SJSA1 (cell line): ENCODE results near the gene MCM9. TPM values are rescaled to one million over a fixed set of nuclear protein-coding genes. Genes with fewer than 3 reads are reported as not detected.

ENCODE experiments used
- DNase-seq, 2 experiments: peaks; one replicate each; pipeline ENCODE4 v3.0.0-alpha.2; 2015 to 2020; ENCODE audit warnings: low spot score in 2 of 2, low read depth in 1 of 2
- H3K27ac ChIP-seq: fragments of 250-450 bp; sonication (Bioruptor Pico); 2 replicates; pipeline ENCODE4 v1.5.1; 2020; ENCODE audit warnings: mild to moderate bottlenecking, moderate library complexity
- H3K27me3 ChIP-seq: fragments of 250-450 bp; sonication (Bioruptor Pico); replicated peaks from 2 replicates; pipeline ENCODE4 v1.5.1; 2020; ENCODE audit warnings: mild to moderate bottlenecking, moderate library complexity
- H3K36me3 ChIP-seq: fragments of 250-450 bp; sonication (Bioruptor Pico); 2 replicates; pipeline ENCODE4 v1.5.1; 2020; ENCODE audit warnings: mild to moderate bottlenecking
- H3K4me1 ChIP-seq: fragments of 250-450 bp; sonication (Bioruptor Pico); replicated peaks from 2 replicates; pipeline ENCODE4 v1.6.1; 2021; ENCODE audit warnings: mild to moderate bottlenecking
- H3K4me3 ChIP-seq: fragments of 250-450 bp; sonication (Bioruptor Pico); 2 replicates; pipeline ENCODE4 v1.5.1; 2020; ENCODE audit warnings: mild to moderate bottlenecking
- H3K9me3 ChIP-seq: fragments of 250-450 bp; sonication (Bioruptor Pico); replicated peaks from 2 replicates; pipeline ENCODE4 v1.5.1; 2020; ENCODE audit warnings: mild to moderate bottlenecking
- total RNA-seq: library from RNA; depleted of rRNA; stranded (reverse); fragments of >200 nt; shearing (Covaris generic); gene quantifications from 2 replicates; pipeline ENCODE4 v1.2.3, GENCODE V29; 2014

Gene MCM9
- total RNA-seq, 1 experiment from 2014 or later: 8.0 TPM

DNA sequence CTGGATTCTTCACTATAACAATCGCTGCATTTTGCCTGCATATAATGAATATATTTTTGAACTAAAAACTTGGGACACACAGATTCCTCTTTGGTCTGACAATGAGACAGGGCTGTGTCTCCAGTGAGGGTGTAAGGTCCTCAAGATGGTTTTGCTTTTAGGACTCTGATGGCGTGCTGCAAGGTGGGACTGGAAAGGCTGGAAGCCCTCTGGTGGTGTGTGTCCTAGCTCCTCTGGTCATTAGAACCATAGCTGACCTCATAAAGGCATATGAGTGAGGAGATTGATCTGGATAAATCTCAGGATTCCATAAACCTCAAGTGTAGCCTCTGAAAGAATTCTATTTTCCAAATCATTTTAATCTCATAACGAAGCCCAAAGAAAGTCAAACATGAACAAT lies 149.4 kb downstream of the MCM9 start:
- H3K4me1 ChIP-seq: peaks cover 19% of the 10 kb centered on the region
- H3K27ac ChIP-seq: no peak overlapping the region
- no peaks in the 10 kb centered on the region for H3K9me3 ChIP-seq
- H3K36me3 ChIP-seq: no peaks in the 10 kb centered on the region
- no peak overlapping the region for H3K4me3 ChIP-seq
- no peak for DNase-seq
- no peaks in the 10 kb centered on the region for H3K27me3 ChIP-seq

DNA sequence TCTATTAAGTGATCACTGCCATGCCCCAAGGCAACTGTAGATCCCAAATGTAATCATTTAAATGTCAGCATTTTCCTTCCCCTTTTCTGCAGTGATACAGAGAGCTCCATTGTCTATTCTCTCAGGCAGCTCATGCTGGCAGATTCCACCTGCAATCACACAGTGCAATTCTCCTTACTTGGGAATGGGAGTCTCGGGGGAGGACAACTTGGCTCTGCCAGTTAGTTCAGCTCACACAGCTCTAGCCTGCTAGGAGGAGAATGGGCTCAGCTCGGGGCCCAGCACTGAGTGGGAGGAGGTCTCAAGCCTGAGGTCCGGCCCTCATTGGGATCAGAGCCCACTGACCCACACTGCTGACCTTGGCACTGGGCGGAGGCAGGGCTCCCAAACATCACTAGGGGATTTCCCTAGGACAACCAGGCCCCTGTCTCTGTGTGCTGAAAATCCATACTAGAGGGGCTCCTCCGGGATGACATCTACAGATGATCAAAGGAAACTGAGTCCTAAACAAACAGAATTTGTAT lies 150.3 kb downstream of the MCM9 start:
- DNase-seq: no peak
- no peaks in the 10 kb centered on the region for H3K36me3 ChIP-seq
- H3K27ac ChIP-seq: no peak overlapping the region

DNA sequence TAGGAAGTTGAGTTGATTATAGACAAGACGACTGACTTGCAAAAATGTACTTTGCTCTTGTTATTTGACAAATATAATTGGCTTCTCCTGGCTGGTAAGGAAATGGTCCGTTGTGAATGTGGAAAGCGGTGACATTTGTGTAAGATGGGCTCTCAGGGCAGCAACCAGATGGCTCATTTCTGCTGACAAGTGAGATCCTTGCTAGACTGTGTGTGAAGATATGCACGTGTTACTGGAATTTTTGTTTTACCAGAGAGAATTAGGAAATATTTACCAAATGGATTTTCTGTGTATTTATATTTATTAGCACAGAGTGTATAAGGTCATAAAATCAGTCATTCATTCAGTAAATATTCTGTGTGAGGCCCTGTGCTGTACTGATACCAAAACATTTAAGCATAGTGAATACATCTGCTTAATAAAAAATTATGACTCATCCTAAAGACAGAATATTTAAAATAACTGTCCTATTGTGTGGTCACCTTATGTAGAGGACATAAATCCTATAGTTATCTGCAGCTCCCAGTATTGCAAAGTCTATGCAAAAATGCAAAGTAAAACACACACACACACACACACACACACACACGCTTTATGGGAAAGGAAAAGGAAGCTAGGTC lies 150.9 kb downstream of the MCM9 start:
- Histone ChIP-seq H3K9me3 (no peaks in the 10 kb centered on the region), H3K27ac (no peak overlapping the region), H3K36me3 (no peaks in the 10 kb centered on the region), H3K4me1 (peaks cover 20% of the 10 kb centered on the region), H3K27me3 (no peaks in the 10 kb centered on the region), H3K4me3 (no peak overlapping the region)
- DNase-seq: peak in 1 of 2 experiments; percentile 38

More for the DNA sequence above, 150.3 kb downstream of the MCM9 start:
- Histone ChIP-seq H3K4me1 (peaks cover 20% of the 10 kb centered on the region), H3K27me3 (no peaks in the 10 kb centered on the region), H3K4me3 (no peak overlapping the region), H3K9me3 (no peaks in the 10 kb centered on the region)

DNA sequence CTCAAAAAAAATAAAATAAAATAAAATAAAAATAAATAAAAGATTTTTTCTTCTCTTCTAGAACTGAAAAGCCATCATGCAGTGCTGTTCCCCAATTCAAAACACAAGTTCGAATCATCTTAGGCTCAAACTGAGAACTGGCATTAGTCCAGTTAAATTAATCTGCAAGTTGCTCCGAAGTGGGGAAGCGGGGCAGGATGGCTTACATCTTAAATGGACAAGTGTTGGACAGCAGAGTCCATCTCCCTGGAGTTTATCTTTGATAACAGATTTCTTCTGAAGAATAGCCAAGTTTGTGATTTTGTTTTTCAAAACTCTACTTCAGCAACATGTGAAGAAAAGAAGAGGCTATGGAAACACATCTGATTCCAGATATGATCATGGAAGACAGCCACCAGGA lies 152.3 kb downstream of the MCM9 start:
- DNase-seq: no peak
- Histone ChIP-seq H3K4me3 (no peak overlapping the region), H3K27ac (no peak overlapping the region), H3K27me3 (no peaks in the 10 kb centered on the region), H3K4me1 (peaks cover 20% of the 10 kb centered on the region), H3K36me3 (no peaks in the 10 kb centered on the region), H3K9me3 (no peaks in the 10 kb centered on the region)

DNA sequence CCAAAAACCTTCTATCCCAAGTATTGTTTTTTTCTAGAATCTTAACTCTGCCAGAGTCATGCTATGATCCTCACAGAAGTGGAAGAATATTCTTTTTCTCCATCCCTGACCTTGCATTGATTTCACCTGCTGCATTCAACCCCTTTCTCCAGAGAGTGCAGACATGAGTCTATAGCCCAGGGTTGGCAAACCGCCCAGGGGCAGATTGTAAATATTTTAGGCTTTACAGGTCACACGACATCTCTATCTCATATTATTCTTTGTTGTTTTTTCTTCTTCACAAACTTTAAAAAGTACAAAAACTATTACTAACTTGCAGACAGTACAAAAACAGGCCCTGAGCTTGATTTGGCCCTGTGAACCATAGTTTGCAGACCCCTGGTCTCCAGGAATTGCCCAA lies 153.1 kb downstream of the MCM9 start:
- no peak for DNase-seq
- Histone ChIP-seq H3K36me3 (no peaks in the 10 kb centered on the region), H3K27me3 (no peaks in the 10 kb centered on the region), H3K4me3 (no peak overlapping the region), H3K4me1 (peaks cover 20% of the 10 kb centered on the region), H3K27ac (no peak overlapping the region), H3K9me3 (no peaks in the 10 kb centered on the region)

DNA sequence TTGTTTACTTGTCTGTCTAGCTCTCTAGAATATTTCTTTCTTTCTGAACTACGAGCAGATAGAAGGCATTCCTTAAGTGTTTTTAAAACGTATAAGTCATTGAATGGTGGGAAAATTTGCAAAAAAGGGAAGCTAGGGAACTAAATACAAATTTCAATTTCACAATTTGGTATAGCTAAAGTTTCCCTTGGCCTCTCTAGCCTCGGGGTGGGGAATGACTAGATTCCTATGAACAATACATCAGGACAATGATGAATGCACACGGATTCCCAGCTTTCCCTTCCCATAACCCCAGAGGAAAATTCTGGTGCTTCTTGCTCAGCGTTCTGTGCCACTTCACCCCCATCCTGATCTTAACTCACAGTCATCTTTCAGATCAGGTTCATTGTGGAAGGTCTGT lies 154.3 kb downstream of the MCM9 start:
- no peak overlapping the region for H3K4me3 ChIP-seq
- no peaks in the 10 kb centered on the region for H3K36me3 ChIP-seq
- no peak overlapping the region for H3K27ac ChIP-seq
- H3K27me3 ChIP-seq: no peaks in the 10 kb centered on the region
- H3K9me3 ChIP-seq: no peaks in the 10 kb centered on the region
- peaks cover 20% of the 10 kb centered on the region for H3K4me1 ChIP-seq
- DNase-seq: peak in 1 of 2 experiments; percentile 19

DNA sequence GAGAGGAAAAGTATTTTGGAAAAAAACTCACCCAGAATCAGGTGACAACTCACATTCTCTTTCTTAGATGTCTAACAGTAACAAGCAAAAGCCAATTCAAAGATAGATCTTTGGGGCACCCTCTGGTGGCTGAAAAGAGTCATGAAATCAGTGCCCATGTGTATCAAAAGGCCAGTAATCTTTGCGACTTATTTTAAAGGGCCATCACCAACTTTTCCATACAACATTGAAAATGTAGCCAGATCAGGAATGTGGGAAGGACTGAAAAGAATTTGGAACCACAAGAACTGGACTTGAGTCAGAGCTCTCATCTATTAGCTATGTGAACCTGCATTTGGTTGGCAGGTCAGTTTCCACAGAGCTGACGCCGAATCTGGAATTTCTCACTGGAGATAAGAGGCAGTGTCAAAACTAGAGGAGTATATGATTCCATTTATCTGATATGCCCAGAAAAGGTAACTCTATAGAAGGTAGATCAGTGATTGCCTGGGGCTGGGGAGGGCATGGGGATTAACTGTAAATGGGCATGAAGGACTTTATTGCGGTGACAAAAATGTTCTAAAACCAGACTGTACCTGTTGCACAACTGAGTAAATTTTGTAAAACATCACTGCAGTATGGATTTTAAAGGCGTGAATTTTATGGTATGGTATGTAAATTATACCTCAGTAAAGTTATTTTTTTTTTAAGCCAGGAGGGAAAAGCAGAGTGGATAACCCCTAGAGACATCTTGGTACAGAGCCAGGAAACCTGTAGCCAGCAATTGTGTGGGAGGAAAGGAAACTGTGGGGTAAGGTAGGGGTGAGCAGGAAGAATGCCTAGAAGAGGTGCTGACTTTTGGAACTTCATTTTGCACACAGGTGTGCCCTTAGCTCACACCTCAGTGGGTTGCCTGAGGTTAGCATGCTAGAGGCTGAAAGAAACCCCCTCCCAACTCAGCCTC lies 158.1 kb downstream of the MCM9 start:
- Histone ChIP-seq H3K9me3 (no peaks in the 10 kb centered on the region), H3K36me3 (no peaks in the 10 kb centered on the region), H3K4me3 (no peak overlapping the region), H3K27ac (no peak overlapping the region), H3K4me1 (peaks cover 7% of the 10 kb centered on the region), H3K27me3 (no peaks in the 10 kb centered on the region)
- peak; percentile 57 to 71 for DNase-seq

DNA sequence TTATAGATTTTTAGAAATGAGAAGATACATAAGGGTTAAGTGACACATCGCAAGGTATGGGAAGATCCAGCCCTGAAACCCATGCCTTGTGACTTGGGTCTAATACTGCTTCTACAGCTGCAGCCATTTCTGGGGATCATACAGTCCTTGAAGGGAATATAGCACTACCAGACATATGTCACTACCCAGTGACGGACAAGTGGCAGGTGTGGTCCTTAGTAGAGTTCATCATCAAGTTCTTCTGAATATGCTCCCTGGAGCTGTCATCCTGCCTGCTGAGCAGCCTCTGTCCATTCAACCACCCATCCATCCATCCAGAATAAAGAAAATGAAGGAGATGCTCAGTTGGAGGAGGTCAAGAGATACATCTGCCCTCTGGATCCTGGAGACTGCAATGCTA lies 159.6 kb downstream of the MCM9 start:
- H3K4me1 ChIP-seq: no peaks in the 10 kb centered on the region; the same call in 1 of the 2 replicates
- no peaks in the 10 kb centered on the region for H3K27me3 ChIP-seq
- DNase-seq: no peak
- no peak overlapping the region for H3K27ac ChIP-seq
- H3K4me3 ChIP-seq: no peak overlapping the region
- no peaks in the 10 kb centered on the region for H3K36me3 ChIP-seq
- H3K9me3 ChIP-seq: no peaks in the 10 kb centered on the region

DNA sequence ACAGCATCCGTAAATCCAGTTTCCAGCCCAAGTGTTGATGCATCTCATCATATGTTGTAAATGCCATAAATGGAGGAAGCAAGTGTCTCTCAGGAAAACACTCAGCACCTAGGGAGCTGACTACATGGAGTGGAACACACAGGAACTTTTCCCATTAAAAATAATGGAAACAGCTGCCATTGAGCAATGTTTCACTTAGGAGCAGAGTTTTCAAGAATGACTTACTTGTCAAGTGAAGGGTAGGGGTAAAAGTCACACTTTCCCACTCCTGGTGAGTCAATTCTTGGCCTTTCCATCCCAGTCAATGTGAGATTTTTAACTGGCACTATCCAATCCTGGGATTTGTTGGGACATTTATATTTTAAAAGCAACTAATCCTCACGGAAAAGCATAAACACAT lies 160.4 kb downstream of the MCM9 start:
- Histone ChIP-seq H3K4me1 (no peaks in the 10 kb centered on the region), H3K27ac (no peak overlapping the region), H3K4me3 (no peak overlapping the region), H3K27me3 (no peaks in the 10 kb centered on the region), H3K9me3 (no peaks in the 10 kb centered on the region), H3K36me3 (no peaks in the 10 kb centered on the region)
- no peak for DNase-seq

DNA sequence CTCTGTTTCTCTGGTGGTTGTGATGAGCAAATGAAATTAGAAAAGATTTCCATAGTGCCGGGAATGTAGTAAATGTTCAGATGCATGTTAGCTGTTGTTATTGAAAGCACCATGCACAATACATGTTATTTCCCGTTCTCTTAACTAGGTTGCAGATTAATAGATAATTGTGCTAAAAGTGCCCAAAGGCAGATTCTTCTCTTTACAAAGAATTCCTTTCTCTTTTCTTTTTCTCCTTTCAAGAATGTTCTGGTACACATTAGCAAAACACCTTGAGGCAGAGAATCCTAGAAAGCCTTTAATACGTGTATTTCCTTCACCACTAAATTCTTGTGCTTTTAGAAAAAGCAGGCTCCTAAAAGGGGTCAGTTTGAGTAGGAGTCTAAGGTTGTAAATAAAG lies 162.1 kb downstream of the MCM9 start:
- Histone ChIP-seq H3K4me3 (no peak overlapping the region), H3K27ac (no peak overlapping the region), H3K9me3 (no peaks in the 10 kb centered on the region), H3K36me3 (no peaks in the 10 kb centered on the region), H3K4me1 (no peaks in the 10 kb centered on the region), H3K27me3 (no peaks in the 10 kb centered on the region)
- DNase-seq: no peak

DNA sequence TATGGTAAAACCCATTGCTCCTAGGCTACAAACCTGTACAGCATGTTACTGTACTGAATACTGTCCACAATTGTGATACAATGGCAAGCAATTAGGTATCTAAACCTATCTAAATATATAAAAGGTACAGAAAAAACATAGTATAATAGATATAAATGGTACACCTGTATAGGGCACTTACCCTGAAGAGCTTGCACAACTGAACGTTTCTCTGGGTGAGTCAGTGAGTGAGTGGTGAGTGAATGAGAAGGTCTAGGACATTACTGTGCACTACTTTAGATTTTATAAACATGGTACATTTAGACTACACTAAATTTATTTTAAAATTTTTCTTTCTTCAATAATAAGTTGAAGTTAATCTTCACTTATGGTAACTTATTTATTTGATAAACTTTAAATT lies 163.7 kb downstream of the MCM9 start:
- DNase-seq: no peak
- Histone ChIP-seq H3K4me1 (no peaks in the 10 kb centered on the region), H3K36me3 (no peaks in the 10 kb centered on the region), H3K27ac (no peak overlapping the region), H3K27me3 (no peaks in the 10 kb centered on the region), H3K9me3 (no peaks in the 10 kb centered on the region), H3K4me3 (no peak overlapping the region)

DNA sequence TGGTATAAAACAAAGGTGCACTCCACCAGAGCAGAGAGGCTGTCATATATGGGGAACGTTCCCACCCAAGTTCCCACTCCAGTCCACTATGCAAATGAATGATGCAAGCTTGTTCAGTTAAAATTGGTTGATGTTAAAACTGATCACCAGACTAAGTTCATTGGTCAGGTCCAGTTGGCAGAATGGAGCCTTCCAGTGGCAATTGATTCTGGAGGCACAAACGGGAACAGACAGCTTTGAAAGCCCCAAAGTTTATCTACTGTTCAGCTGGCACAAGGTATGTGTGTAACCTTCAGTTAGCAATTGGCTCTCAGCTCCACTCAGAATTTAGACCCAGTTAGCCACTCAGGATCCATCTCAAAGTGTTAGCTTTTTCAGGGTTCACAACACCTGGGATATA lies 164.1 kb downstream of the MCM9 start:
- H3K9me3 ChIP-seq: no peaks in the 10 kb centered on the region
- no peaks in the 10 kb centered on the region for H3K27me3 ChIP-seq
- no peak overlapping the region for H3K4me3 ChIP-seq
- H3K27ac ChIP-seq: no peak overlapping the region
- H3K36me3 ChIP-seq: no peaks in the 10 kb centered on the region
- DNase-seq: no peak
- H3K4me1 ChIP-seq: no peaks in the 10 kb centered on the region

DNA sequence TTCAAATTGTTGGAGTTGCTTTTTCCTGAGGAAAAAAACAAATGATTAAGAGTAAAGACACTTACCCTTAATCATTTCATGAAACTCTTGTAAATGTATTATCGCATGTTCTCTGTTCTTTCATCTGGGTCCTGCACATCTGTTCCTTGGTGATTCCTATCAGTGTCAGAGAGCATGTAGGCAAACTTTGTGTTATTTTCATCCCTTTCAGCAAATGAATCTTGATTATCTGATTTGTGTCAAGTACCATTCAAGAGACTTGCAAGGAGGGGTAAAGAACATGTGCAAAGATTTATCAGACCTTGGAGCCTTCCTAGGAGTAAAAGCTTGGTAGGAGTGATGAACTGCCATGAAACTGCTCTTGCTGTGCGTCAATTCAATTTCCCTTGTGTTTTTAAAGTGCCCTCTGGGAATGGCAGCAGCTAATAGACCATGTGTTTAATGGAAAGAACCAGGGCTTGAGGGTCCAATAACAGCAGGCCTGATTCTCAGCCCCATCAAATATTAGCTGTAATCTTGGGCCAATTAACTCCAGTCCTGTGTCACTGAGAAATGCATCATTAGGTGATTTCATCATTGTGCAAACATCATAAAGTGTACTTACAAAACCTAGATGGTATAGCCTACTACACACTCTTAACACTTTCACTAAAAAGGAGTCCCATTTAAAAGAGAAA lies 164.7 kb downstream of the MCM9 start:
- no peak for DNase-seq
- H3K36me3 ChIP-seq: no peaks in the 10 kb centered on the region
- H3K27me3 ChIP-seq: no peaks in the 10 kb centered on the region
- H3K27ac ChIP-seq: no peak overlapping the region
- H3K4me3 ChIP-seq: no peak overlapping the region
- H3K4me1 ChIP-seq: peaks cover 4% of the 10 kb centered on the region; the same call in 1 of the 2 replicates
- no peaks in the 10 kb centered on the region for H3K9me3 ChIP-seq

DNA sequence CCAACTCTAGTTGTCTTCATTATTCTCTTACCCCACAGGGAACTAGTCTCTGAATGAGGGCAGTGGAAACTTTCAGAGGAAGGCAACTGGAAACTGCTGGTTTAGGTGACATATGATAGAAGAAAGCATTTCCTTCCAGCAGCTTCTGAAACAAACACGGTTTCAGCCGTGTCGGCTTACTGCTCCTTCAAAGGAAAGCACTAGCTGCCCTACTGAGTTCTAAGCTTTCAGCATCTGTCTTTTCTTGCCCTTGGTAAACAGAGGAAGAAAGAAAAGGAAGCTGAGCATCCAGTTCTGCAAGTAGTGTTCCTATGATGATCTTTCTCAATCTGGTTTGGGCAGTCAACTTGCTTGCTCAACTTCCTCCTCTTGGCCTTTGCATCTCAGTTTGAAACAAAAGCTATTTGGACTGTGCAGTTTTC lies 166.0 kb downstream of the MCM9 start:
- Histone ChIP-seq H3K27ac (no peak overlapping the region), H3K9me3 (no peaks in the 10 kb centered on the region), H3K27me3 (no peaks in the 10 kb centered on the region), H3K4me1 (peaks cover 4% of the 10 kb centered on the region; the same call in 1 of the 2 replicates), H3K4me3 (no peak overlapping the region), H3K36me3 (no peaks in the 10 kb centered on the region)
- DNase-seq: no peak
